AG10803 (cell line): Measurements from ENCODE around the gene ATP1B1.
A peak's percentile ranks its signal among the peaks of the same experiment; 100 is the strongest.

ENCODE experiments used
- DNase-seq: peaks from one replicate; pipeline ENCODE4 v3.0.0; 2010; ENCODE audit warnings: low read depth
- H3K4me3 ChIP-seq: 2 replicates; pipeline ENCODE4 v1.5.1; 2011; ENCODE audit warnings: mild to moderate bottlenecking, low read length, control low read depth
- CTCF ChIP-seq: conservative IDR thresholded peaks from 2 replicates; pipeline ENCODE4 v1.5.1; 2011; ENCODE audit warnings: mild to moderate bottlenecking, low read length, control low read depth, inconsistent platforms

The ATP1B1 gene

GRCh38 chr1:169129109-169129784 is 22.8 kb downstream of the ATP1B1 start:
- TF ChIP-seq CTCF, result no peak
- DNase-seq, result no peak

GRCh38 chr1:169130683-169131082 is 24.2 kb downstream of the ATP1B1 start:
- no peak for TF ChIP-seq CTCF
- no peak overlapping the region for H3K4me3 ChIP-seq
- DNase-seq, result no peak

More at GRCh38 chr1:169129109-169129784, 22.8 kb downstream of the ATP1B1 start:
- no peak overlapping the region for H3K4me3 ChIP-seq

GRCh38 chr1:169132512-169133227 is 26.2 kb downstream of the ATP1B1 start:
- TF ChIP-seq CTCF, result no peak
- no peak for DNase-seq
- no peak overlapping the region for H3K4me3 ChIP-seq

DNA sequence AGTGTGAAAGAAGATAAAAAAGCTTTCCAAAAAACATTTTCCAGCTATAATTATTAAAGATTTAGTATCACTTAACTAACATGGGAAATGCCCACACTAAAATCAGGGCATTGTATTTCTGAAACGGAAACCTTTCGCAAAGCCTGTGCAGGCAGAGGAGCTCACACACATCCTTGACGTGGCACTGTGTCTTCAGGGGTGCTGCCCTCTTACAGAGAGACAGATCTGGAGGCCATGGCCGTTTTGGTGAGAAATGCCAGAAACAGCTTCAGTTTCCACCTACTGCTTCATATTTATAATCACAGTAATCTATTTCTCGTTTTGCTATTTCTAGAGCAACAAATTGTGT is 26.7 kb downstream of the ATP1B1 start:
- H3K4me3 ChIP-seq, result no peak overlapping the region
- no peak for TF ChIP-seq CTCF
- no peak for DNase-seq

- TF ChIP-seq CTCF, result peak; percentile 33
Measured at GRCh38 chr1:169133801-169134502, 27.5 kb downstream of the ATP1B1 start.

GRCh38 chr1:169137357-169137756 is 30.9 kb downstream of the ATP1B1 start:
- no peak for TF ChIP-seq CTCF
- no peak for DNase-seq
- no peak overlapping the region for H3K4me3 ChIP-seq

More at GRCh38 chr1:169133801-169134502, 27.5 kb downstream of the ATP1B1 start:
- peak; percentile 26 for DNase-seq
- no peak overlapping the region for H3K4me3 ChIP-seq
